ENCODE results near the gene FAM131B. TPM values are rescaled to one million over a fixed set of nuclear protein-coding genes. Genes with fewer than 3 reads are reported as not detected.

Gene FAM131B
- total and polyA plus RNA-seq, 9 of the 15 experiments (the other 6 are each of a cell fraction or from before 2014, with no cell fraction given) = 0.03 to 0.04 TPM; not detected in 7

DNA sequence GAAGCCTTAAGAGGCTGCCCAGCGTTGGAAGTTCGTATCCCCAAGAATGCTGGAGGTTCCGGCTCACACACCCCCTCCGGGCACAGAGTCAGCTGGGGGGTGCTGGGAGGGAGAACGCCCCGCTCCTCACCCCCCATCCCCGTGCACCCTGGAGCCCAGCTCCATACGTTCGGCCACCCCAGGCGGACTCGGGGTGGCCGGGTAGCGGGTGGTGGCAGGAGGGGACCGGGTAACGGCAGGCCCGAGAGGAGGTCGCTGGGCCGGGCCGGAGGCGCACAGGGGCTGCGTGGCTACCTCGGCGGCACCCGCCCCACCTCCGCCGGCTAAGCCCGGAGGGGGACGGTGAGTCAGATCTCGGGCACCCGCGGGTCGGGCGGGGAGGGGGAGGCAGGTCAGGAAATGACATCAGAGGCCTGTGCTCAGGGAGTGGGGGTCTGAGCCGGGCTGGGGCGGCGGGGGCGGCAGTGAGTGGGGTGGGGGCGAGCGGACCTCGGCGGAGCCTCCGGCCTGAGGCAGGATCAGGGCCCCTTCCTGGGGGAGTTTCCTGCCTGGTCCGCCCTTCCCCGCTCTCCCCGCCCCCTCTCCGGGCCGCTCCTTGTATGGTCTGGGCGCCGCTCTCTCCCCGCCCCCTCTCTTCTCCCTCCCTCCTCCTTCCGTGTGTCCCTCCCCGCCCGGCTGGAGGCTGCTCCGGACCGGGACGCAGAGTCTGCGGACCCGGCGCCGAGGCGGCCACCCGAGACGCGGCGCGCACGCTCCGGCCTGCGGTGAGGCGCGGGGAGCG is 18.3 kb upstream of the FAM131B start, which contains the start of gene ZYX (continued):
- TF ChIP-seq ZNF263 (CRISPR knock-in tag; IDR thresholded peaks at IDR 0.05; ENCODE audit: borderline replicate concordance) = peak; percentile 38; the same call in 1 of the 2 replicates
- TF ChIP-seq MEF2D (tag; conservative IDR thresholded peaks at IDR 0.05; ENCODE audit: low read depth) = no peak
- TF ChIP-seq ZNF511 (CRISPR knock-in tag; IDR thresholded peaks at IDR 0.05) = peak; percentile 80
- TF ChIP-seq, protein P1, sequence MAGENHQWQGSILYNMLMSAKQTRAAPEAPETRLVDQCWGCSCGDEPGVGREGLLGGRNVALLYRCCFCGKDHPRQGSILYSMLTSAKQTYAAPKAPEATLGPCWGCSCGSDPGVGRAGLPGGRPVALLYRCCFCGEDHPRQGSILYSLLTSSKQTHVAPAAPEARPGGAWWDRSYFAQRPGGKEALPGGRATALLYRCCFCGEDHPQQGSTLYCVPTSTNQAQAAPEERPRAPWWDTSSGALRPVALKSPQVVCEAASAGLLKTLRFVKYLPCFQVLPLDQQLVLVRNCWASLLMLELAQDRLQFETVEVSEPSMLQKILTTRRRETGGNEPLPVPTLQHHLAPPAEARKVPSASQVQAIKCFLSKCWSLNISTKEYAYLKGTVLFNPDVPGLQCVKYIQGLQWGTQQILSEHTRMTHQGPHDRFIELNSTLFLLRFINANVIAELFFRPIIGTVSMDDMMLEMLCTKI (IDR thresholded peaks at IDR 0.05; ENCODE audit: partially characterized antibody) = no peak
- TF ChIP-seq RNF2 (IDR thresholded peaks at IDR 0.05) = no peak; the same call in none of the 2 replicates
- TF ChIP-seq ZBTB8A (IDR thresholded peaks at IDR 0.05; ENCODE audit: partially characterized antibody) = no peak
- peak; percentile 68; the same call in 1 of the 2 replicates for TF ChIP-seq KDM2B (CRISPR knock-in tag; IDR thresholded peaks at IDR 0.05)
- TF ChIP-seq ZNF696 (CRISPR knock-in tag; conservative IDR thresholded peaks at IDR 0.05) = no peak
- TF ChIP-seq ETV6 (IDR thresholded peaks at IDR 0.05; ENCODE audit: borderline replicate concordance in 1 of 2, low read depth in 2 of 2, low read length in 1 of 2) = no peak
- no peak for TF ChIP-seq ETV6 (CRISPR knock-in tag; IDR thresholded peaks at IDR 0.05; ENCODE audit: borderline replicate concordance)
- TF ChIP-seq GABPA (tag; conservative IDR thresholded peaks at IDR 0.05; ENCODE audit: low read depth) = peak; percentile 91
- no peak for TF ChIP-seq LCOR (CRISPR knock-in tag; IDR thresholded peaks at IDR 0.05)
- TF ChIP-seq, protein P2, sequence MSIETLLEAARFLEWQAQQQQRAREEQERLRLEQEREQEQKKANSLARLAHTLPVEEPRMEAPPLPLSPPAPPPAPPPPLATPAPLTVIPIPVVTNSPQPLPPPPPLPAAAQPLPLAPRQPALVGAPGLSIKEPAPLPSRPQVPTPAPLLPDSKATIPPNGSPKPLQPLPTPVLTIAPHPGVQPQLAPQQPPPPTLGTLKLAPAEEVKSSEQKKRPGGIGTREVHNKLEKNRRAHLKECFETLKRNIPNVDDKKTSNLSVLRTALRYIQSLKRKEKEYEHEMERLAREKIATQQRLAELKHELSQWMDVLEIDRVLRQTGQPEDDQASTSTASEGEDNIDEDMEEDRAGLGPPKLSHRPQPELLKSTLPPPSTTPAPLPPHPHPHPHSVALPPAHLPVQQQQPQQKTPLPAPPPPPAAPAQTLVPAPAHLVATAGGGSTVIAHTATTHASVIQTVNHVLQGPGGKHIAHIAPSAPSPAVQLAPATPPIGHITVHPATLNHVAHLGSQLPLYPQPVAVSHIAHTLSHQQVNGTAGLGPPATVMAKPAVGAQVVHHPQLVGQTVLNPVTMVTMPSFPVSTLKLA (conservative IDR thresholded peaks at IDR 0.05) = peak; percentile 67 to 83; a peak in 3 of 4 replicates
- no peak for TF ChIP-seq CTCFL (IDR thresholded peaks at IDR 0.05; ENCODE audit: borderline replicate concordance, insufficient read depth, low read depth, low read length, poor library complexity, severe bottlenecking)
- TF ChIP-seq AFF4 (CRISPR knock-in tag; IDR thresholded peaks at IDR 0.05) = peak; percentile 94; the same call in 1 of the 2 replicates
- no peak for TF ChIP-seq NFXL1 (CRISPR knock-in tag; IDR thresholded peaks at IDR 0.05)
